CD4-positive, alpha-beta T cell (primary cell): ENCODE measurements around the gene ZNF770. TPM values are rescaled to one million over a fixed set of nuclear protein-coding genes. Genes with fewer than 3 reads are reported as not detected.
"Not testable (repeated sequence)": the region's sequence is repeated elsewhere in the genome, so short reads cannot be mapped to it uniquely, and the experiment has no call there.

Source experiments
- ATAC-seq: fragments of 200-7000 bp; cut with Tn5 transposase; one replicate; pipeline ENCODE4 v1.10.0; 2022; ENCODE audit warnings: mild to moderate bottlenecking; ENCODE audit not compliant: poor library complexity
- CTCF ChIA-PET: fragments of 350-600 bp; sonication (Branson Sonifier 250); formaldehyde crosslinking; loops from one replicate; lab custom pipeline; 2021; ENCODE audit warnings: antibody characterized with exemption, inconsistent platforms; lab: Charles Lee
- POLR2A ChIA-PET: fragments of 350-600 bp; sonication (Branson Sonifier 250); formaldehyde crosslinking; loops from one replicate; lab custom pipeline; 2021; ENCODE audit warnings: antibody characterized with exemption, inconsistent platforms; lab: Charles Lee
- DNase-seq, 14 experiments: peaks; one replicate each; pipeline ENCODE4 v3.0.0-alpha.2; 2013 to 2020; ENCODE audit warnings: mixed read lengths in 2 of 14
- H3K27ac ChIP-seq, 2 donors: one replicate each; pipeline versions ENCODE4 v1.5.1 to v1.7.0; 2013; ENCODE audit warnings: low read length in 2 of 2, low read depth in 1 of 2, mild to moderate bottlenecking in 1 of 2
- H3K27me3 ChIP-seq, 2 experiments: 1 replicate in 1 of 2; 2 replicates in 1 of 2; pipeline versions ENCODE4 v1.6.1 to v1.7.0; 2013; ENCODE audit warnings: low read length in 2 of 2, control low read depth in 1 of 2, mild to moderate bottlenecking in 1 of 2, moderate library complexity in 1 of 2; ENCODE audit not compliant: insufficient read depth in 2 of 2, control insufficient read depth in 1 of 2
- H3K36me3 ChIP-seq: one replicate; pipeline ENCODE4 v1.6.1; 2013; ENCODE audit warnings: low read length, control low read depth; ENCODE audit not compliant: insufficient read depth
- H3K4me1 ChIP-seq: one replicate; pipeline ENCODE4 v1.6.1; 2013; ENCODE audit warnings: low read length, control low read depth; ENCODE audit not compliant: insufficient read depth
- H3K4me3 ChIP-seq: one replicate; pipeline ENCODE4 v1.5.1; 2013; ENCODE audit warnings: mild to moderate bottlenecking, low read length, moderate library complexity
- H3K9me3 ChIP-seq, 2 experiments: 1 replicate in 1 of 2; 2 replicates in 1 of 2; pipeline versions ENCODE4 v1.6.1 to v1.7.0; 2013; ENCODE audit warnings: low read length in 2 of 2, mild to moderate bottlenecking in 2 of 2, control low read depth in 1 of 2, moderate library complexity in 1 of 2; ENCODE audit not compliant: control insufficient read depth in 1 of 2, insufficient read depth in 1 of 2
- H3K27ac Mint-ChIP-seq: one replicate; pipeline ENCODE4 v1.8.0; 2020; ENCODE audit warnings: mixed read lengths
- H3K27me3 Mint-ChIP-seq: one replicate; pipeline ENCODE4 v1.8.0; 2021; ENCODE audit warnings: mixed read lengths
- H3K36me3 Mint-ChIP-seq: one replicate; pipeline ENCODE4 v1.8.0; 2021; ENCODE audit warnings: low read depth, mixed read lengths
- H3K4me1 Mint-ChIP-seq: one replicate; pipeline ENCODE4 v1.8.0; 2021; ENCODE audit warnings: low read depth, mixed read lengths
- H3K4me3 Mint-ChIP-seq: one replicate; pipeline ENCODE4 v1.8.0; 2020; ENCODE audit warnings: mild to moderate bottlenecking, mixed read lengths
- H3K9me3 Mint-ChIP-seq: one replicate; pipeline ENCODE4 v1.8.0; 2020; ENCODE audit warnings: mixed read lengths
- intact Hi-C, 2 experiments: fragments of 100-400 bp; cut with DNase I in 1 of 2; cut with micrococcal nuclease in 1 of 2; formaldehyde crosslinking; loops; one replicate each; pipeline versions ENCODE4 v1.15.1 to v1.9.0; 2023 to 2025; cut with DNase I, micrococcal nuclease
- total RNA-seq, 174 experiments: library from RNA in 2 of 174; stranded (reverse) in 2 of 174; gene quantifications; one replicate each; pipeline ENCODE4 v1.2.3 and lab custom pipeline; 2021 to 2026
- TF ChIP-seq, protein P1 (sequence below): fragments of 200-600 bp; IDR thresholded peaks from one replicate; pipeline ENCODE4 v1.8.0; 2022; ENCODE audit warnings: antibody characterized with exemption, mild to moderate bottlenecking

ZNF770 gene
- total RNA-seq, 2 experiments from 2014 or later: 35.4 to 37.9 TPM

DNA sequence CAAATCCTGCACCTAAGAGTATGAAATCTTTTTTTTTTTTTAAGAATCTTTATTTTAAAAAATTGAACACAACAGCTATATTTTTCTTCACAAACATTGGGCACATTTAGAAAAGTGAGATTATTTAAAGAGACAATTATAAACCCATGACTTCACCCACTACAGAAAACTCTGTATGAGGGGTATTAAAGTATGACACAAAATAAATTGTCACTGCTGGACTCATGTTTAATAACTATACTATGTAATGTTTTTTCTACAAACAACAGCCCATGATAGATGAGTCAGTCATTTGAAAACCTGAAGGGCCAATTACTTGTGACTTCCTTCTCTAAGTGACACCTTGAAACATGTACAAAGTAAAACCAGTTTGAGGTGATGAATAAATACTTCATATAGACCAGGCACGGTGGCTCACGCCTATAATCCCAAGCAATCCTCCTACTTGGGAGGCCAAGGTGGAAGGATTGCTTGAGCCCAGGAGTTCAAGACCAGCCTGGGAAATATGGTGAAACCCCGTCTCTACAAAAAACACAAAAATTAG is 54.6 kb downstream of the ZNF770 start:
- H3K27me3 Mint-ChIP-seq: no peaks in the 10 kb centered on the region
- intact Hi-C loops: no loop called here
- peaks cover 72% of the 10 kb centered on the region for H3K36me3 ChIP-seq
- no peak overlapping the region for H3K27ac Mint-ChIP-seq
- no peaks in the 10 kb centered on the region for H3K9me3 ChIP-seq
- ChIA-PET POLR2A (no interaction called here), CTCF (no interaction called here)
- no peak overlapping the region for H3K4me3 ChIP-seq
- H3K9me3 Mint-ChIP-seq: no peaks in the 10 kb centered on the region
- no peak for ATAC-seq
- no peak overlapping the region for H3K4me3 Mint-ChIP-seq
- TF ChIP-seq, protein P1, sequence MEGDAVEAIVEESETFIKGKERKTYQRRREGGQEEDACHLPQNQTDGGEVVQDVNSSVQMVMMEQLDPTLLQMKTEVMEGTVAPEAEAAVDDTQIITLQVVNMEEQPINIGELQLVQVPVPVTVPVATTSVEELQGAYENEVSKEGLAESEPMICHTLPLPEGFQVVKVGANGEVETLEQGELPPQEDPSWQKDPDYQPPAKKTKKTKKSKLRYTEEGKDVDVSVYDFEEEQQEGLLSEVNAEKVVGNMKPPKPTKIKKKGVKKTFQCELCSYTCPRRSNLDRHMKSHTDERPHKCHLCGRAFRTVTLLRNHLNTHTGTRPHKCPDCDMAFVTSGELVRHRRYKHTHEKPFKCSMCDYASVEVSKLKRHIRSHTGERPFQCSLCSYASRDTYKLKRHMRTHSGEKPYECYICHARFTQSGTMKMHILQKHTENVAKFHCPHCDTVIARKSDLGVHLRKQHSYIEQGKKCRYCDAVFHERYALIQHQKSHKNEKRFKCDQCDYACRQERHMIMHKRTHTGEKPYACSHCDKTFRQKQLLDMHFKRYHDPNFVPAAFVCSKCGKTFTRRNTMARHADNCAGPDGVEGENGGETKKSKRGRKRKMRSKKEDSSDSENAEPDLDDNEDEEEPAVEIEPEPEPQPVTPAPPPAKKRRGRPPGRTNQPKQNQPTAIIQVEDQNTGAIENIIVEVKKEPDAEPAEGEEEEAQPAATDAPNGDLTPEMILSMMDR: no peak
- H3K4me1 Mint-ChIP-seq: no peaks in the 10 kb centered on the region
- H3K4me1 ChIP-seq: no peaks in the 10 kb centered on the region
- H3K27me3 ChIP-seq: no peaks in the 10 kb centered on the region
- peaks cover 82% of the 10 kb centered on the region for H3K36me3 Mint-ChIP-seq
- no peak for DNase-seq
- H3K27ac ChIP-seq: no peak overlapping the region

DNA sequence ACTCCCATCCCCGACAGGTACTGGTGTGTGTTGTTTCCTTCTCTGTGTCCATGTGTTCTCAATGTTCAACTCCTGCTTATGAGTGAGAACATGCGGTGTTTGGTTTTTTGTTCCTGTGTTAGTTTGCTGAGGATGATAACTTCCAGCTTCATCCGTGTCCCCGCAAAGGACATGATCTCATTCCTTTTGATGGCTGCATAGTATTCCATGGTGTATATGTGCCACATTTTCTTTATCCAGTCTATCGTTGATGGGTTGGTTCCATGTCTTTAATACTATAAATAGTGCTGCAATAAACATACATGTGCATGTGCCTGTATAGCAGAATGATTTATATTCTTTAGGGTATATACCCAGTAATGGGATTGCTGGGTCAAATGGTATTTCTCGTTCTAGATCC is 59.7 kb downstream of the ZNF770 start:
- H3K9me3 ChIP-seq, DNase-seq, H3K9me3 Mint-ChIP-seq, ATAC-seq, H3K27me3 Mint-ChIP-seq, H3K27ac ChIP-seq, H3K27me3 ChIP-seq, H3K4me3 Mint-ChIP-seq, POLR2A ChIA-PET, H3K4me1 ChIP-seq, H3K4me1 Mint-ChIP-seq, H3K27ac Mint-ChIP-seq, CTCF ChIA-PET, H3K4me3 ChIP-seq: not testable (repeated sequence)
- intact Hi-C loops: loop anchor here in 1 of 2 experiments (10.0 kb wide), 1 partner anchor 304 kb away; no protein-coding TSS in a partner anchor
- peaks cover 63% of the 10 kb centered on the region for H3K36me3 ChIP-seq
- H3K36me3 Mint-ChIP-seq: peaks cover 90% of the 10 kb centered on the region

Other genes with a start within 250 kb of the ZNF770 start
- not detected for gene GJD2, start 233.3 kb downstream of the ZNF770 start, total RNA-seq
- not detected for gene ACTC1, start 192.7 kb downstream of the ZNF770 start, total RNA-seq
- 10 to 100 TPM; 40.4 to 40.7 TPM for gene AQR, start 18.5 kb downstream of the ZNF770 start, total RNA-seq
- gene NANOGP8, start 97.0 kb upstream of the ZNF770 start, total RNA-seq: not detected